BLaER1 (cell line): ENCODE measurements around the gene DNAH12.

Source experiments
- H3K27ac ChIP-seq: shearing (Covaris generic); formaldehyde crosslinking; 2 replicates; pipeline ENCODE4 v1.8.1; 2022
- H3K27me3 ChIP-seq: shearing (Covaris generic); formaldehyde crosslinking; 2 replicates; pipeline ENCODE4 v1.8.1; 2022
- H3K36me3 ChIP-seq: shearing (Covaris generic); formaldehyde crosslinking; 2 replicates; pipeline ENCODE4 v1.8.1; 2022
- H3K4me1 ChIP-seq: shearing (Covaris generic); formaldehyde crosslinking; 2 replicates; pipeline ENCODE4 v1.8.1; 2022
- H3K4me2 ChIP-seq: shearing (Covaris generic); formaldehyde crosslinking; 2 replicates; pipeline ENCODE4 v1.8.1; 2022
- H3K4me3 ChIP-seq: shearing (Covaris generic); formaldehyde crosslinking; 2 replicates; pipeline ENCODE4 v1.8.1; 2022
- H3K9ac ChIP-seq: shearing (Covaris generic); formaldehyde crosslinking; 2 replicates; pipeline ENCODE4 v1.8.1; 2022
- H3K9me3 ChIP-seq: shearing (Covaris generic); formaldehyde crosslinking; 2 replicates; pipeline ENCODE4 v1.8.1; 2022
- H4K20me1 ChIP-seq: shearing (Covaris generic); formaldehyde crosslinking; 2 replicates; pipeline ENCODE4 v1.8.1; 2022
- Cebpa-rat ChIP-seq: shearing (Covaris generic); IDR thresholded peaks from 2 replicates; pipeline ENCODE4 v1.8.1; 2022

Gene DNAH12

DNA sequence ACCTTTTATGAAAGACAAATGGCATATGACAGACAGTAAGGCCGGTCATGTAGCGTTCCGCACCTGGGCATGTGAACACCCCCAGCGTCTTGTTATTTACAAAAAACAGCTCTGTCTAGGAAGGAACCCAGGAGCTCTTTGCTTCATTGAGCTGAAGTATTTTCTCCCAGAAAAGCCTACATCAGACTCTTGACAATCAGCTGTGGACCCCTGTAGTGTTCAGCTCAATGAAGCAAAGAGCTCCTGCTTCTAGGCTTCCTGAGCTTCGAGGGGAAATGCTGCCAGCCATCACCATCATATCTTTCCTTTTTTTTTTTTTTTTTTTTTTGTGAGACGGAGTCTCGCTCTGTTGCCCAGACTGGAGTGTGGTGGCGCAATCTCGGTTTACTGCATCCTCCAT is 255.7 kb downstream of the DNAH12 start:
- peaks cover 9% of the 10 kb centered on the region for H3K9me3 ChIP-seq

GRCh38 chr3:57287205-57287604 is 256.9 kb downstream of the DNAH12 start:
- Histone ChIP-seq H4K20me1 (no peaks in the 10 kb centered on the region), H3K9ac (no peak overlapping the region), H3K36me3 (no peaks in the 10 kb centered on the region), H3K4me1 (peaks cover 17% of the 10 kb centered on the region), H3K27ac (no peak overlapping the region), H3K27me3 (no peaks in the 10 kb centered on the region), H3K4me3 (no peak overlapping the region), H3K4me2 (no peak overlapping the region), H3K9me3 (peaks cover 9% of the 10 kb centered on the region)
- no peak for TF ChIP-seq Cebpa-rat

More for the DNA sequence above, 255.7 kb downstream of the DNAH12 start:
- H3K4me1 ChIP-seq: peaks cover 17% of the 10 kb centered on the region
- H3K9ac ChIP-seq: no peak overlapping the region
- H3K27ac ChIP-seq: no peak overlapping the region
- H3K36me3 ChIP-seq: no peaks in the 10 kb centered on the region
- no peaks in the 10 kb centered on the region for H3K27me3 ChIP-seq
- no peaks in the 10 kb centered on the region for H4K20me1 ChIP-seq
- no peak for TF ChIP-seq Cebpa-rat
- peak overlapping the region; percentile 51 for H3K4me2 ChIP-seq
- no peak overlapping the region for H3K4me3 ChIP-seq

GRCh38 chr3:57283334-57283733 is 260.8 kb downstream of the DNAH12 start:
- H3K27ac ChIP-seq: no peak overlapping the region
- H4K20me1 ChIP-seq: no peaks in the 10 kb centered on the region
- H3K36me3 ChIP-seq: peaks cover 10% of the 10 kb centered on the region
- no peaks in the 10 kb centered on the region for H3K27me3 ChIP-seq
- no peak for TF ChIP-seq Cebpa-rat
- H3K4me2 ChIP-seq: no peak overlapping the region
- peaks cover 31% of the 10 kb centered on the region for H3K9me3 ChIP-seq
- H3K4me1 ChIP-seq: peaks cover 8% of the 10 kb centered on the region
- no peak overlapping the region for H3K4me3 ChIP-seq
- no peak overlapping the region for H3K9ac ChIP-seq

DNA sequence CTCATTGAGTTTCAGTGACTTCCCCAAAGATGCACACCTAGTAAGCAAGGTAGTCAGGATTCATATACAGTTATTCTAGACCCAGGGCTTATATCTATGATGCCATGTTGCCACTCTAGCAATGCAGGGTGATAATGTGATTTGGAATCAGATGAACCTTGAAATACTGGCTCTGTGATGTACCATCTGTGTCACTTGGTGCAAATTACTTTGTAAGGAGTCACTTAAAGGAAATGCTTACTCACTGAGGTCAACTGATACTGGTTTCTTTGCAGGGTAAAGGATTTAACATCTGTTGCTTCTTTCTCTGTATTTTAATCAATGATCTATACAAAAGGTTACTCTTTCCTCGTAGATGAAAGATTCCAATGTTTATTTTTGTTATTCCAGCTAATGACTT is 262.4 kb downstream of the DNAH12 start:
- Histone ChIP-seq H3K9me3 (peaks cover 32% of the 10 kb centered on the region), H3K27ac (no peak overlapping the region), H3K27me3 (no peaks in the 10 kb centered on the region), H3K4me2 (no peak overlapping the region), H3K9ac (no peak overlapping the region), H3K36me3 (peaks cover 12% of the 10 kb centered on the region), H3K4me1 (no peaks in the 10 kb centered on the region), H4K20me1 (no peaks in the 10 kb centered on the region), H3K4me3 (no peak overlapping the region)
- no peak for TF ChIP-seq Cebpa-rat

GRCh38 chr3:57279685-57280084 is 264.5 kb downstream of the DNAH12 start:
- H3K4me3 ChIP-seq: no peak overlapping the region
- H3K27me3 ChIP-seq: no peaks in the 10 kb centered on the region
- H3K4me1 ChIP-seq: no peaks in the 10 kb centered on the region
- no peak overlapping the region for H3K4me2 ChIP-seq
- no peaks in the 10 kb centered on the region for H4K20me1 ChIP-seq
- no peak for TF ChIP-seq Cebpa-rat
- no peak overlapping the region for H3K27ac ChIP-seq
- peaks cover 24% of the 10 kb centered on the region for H3K9me3 ChIP-seq
- H3K9ac ChIP-seq: no peak overlapping the region
- peaks cover 16% of the 10 kb centered on the region for H3K36me3 ChIP-seq

DNA sequence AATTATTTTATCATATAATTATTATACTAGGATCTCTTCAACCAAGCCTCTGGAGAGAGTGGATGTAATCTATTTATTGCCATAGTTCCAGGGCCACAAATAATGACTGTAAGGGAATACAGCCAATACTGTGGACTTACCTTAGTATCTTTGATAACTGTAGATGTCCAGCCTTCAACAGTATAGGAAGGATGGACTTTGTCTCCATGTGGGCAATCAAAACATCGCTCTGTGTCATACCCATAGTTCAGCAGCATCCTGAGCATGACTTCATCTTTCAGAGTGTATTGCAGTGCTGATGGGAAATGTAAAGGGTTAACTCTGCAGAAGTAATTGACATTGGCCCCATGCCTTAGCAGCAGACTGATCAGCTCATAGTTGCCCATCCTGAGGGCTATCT is 265.9 kb downstream of the DNAH12 start:
- Histone ChIP-seq H3K9me3 (peaks cover 24% of the 10 kb centered on the region), H3K36me3 (peaks cover 23% of the 10 kb centered on the region), H3K4me3 (no peak overlapping the region), H3K4me2 (no peak overlapping the region), H4K20me1 (no peaks in the 10 kb centered on the region), H3K27me3 (no peaks in the 10 kb centered on the region), H3K27ac (no peak overlapping the region), H3K9ac (no peak overlapping the region), H3K4me1 (no peaks in the 10 kb centered on the region)
- TF ChIP-seq Cebpa-rat: no peak

GRCh38 chr3:57275393-57275792 is 268.8 kb downstream of the DNAH12 start:
- H3K4me1 ChIP-seq: no peaks in the 10 kb centered on the region
- peaks cover 28% of the 10 kb centered on the region for H3K36me3 ChIP-seq
- no peaks in the 10 kb centered on the region for H4K20me1 ChIP-seq
- H3K9me3 ChIP-seq: peaks cover 22% of the 10 kb centered on the region
- TF ChIP-seq Cebpa-rat: no peak
- no peak overlapping the region for H3K27ac ChIP-seq
- no peak overlapping the region for H3K4me2 ChIP-seq
- H3K9ac ChIP-seq: no peak overlapping the region
- H3K4me3 ChIP-seq: no peak overlapping the region
- H3K27me3 ChIP-seq: no peaks in the 10 kb centered on the region

GRCh38 chr3:57274845-57275244 is 269.3 kb downstream of the DNAH12 start:
- Histone ChIP-seq H3K9me3 (peaks cover 17% of the 10 kb centered on the region), H3K4me1 (no peaks in the 10 kb centered on the region), H3K36me3 (peaks cover 33% of the 10 kb centered on the region), H3K4me3 (no peak overlapping the region), H3K27ac (no peak overlapping the region), H4K20me1 (no peaks in the 10 kb centered on the region), H3K4me2 (no peak overlapping the region), H3K9ac (no peak overlapping the region), H3K27me3 (no peaks in the 10 kb centered on the region)
- TF ChIP-seq Cebpa-rat: no peak

DNA sequence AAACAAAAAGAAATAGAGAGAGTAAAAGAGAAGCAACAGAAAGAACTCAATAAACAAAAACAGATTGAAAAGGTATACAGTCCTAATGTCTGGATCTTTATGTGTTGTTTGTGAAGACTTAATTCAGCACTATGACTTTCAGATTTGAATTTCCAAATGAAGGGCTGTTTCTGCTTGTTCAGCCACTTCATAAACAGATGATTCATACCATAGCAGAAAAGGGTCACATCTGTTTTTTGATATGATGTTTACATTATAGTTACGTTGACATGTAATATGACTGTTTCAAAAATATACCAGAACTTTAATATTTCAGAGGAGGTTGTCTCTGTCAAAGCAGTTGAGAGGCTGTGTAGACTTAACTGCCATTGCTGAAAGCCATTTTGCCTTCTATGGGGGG is 275.7 kb downstream of the DNAH12 start:
- TF ChIP-seq Cebpa-rat: no peak
- Histone ChIP-seq H3K36me3 (peaks cover 69% of the 10 kb centered on the region), H3K4me1 (no peaks in the 10 kb centered on the region)

DNA sequence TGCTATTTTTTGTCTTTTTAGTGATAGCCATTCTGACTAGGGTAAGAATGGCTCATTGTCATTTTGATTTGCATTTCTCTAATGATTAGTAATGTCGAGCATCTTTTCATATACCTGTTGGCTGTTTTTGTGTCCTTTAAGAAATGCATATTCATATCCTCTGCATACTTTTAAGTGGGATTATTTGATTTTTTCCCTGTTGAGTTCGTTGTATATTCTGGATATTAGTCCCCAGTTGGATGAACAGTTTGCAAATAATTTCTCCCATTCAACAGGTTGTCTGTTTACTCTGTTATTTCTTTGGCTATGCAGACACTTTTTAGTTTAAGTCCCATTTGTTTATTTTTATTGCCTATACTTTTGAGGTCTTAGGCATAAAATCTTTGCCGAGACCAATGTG is 282.2 kb downstream of the DNAH12 start:
- H3K27me3 ChIP-seq: no peaks in the 10 kb centered on the region
- H3K4me1 ChIP-seq: no peaks in the 10 kb centered on the region
- no peak overlapping the region for H3K27ac ChIP-seq
- no peak overlapping the region for H3K9ac ChIP-seq
- TF ChIP-seq Cebpa-rat: no peak
- H3K4me2 ChIP-seq: no peak overlapping the region
- no peak overlapping the region for H3K4me3 ChIP-seq
- H3K9me3 ChIP-seq: peaks cover 29% of the 10 kb centered on the region
- peaks cover 93% of the 10 kb centered on the region for H3K36me3 ChIP-seq
- no peaks in the 10 kb centered on the region for H4K20me1 ChIP-seq

More for the DNA sequence above, 275.7 kb downstream of the DNAH12 start:
- Histone ChIP-seq H3K4me3 (no peak overlapping the region), H3K9me3 (peaks cover 19% of the 10 kb centered on the region), H3K9ac (no peak overlapping the region), H4K20me1 (no peaks in the 10 kb centered on the region), H3K4me2 (no peak overlapping the region), H3K27me3 (no peaks in the 10 kb centered on the region), H3K27ac (no peak overlapping the region)

DNA sequence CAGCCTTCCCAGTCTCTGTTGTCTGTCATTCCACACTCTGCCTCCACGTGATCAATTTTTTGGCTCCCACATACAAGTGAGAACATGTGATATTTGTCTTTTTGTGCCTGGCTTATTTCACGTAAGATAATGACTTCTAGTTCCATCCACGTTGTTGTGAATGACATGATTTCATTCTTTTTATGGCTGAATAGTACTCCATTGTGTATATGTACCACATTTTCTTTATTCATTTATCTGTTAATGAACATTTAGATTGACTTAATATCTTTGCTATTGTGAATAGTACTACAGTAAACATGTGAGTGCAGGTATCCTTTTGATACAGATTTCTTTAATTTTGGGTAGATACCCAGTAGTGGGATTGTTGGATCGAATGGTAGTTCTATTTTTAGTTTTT is 283.0 kb downstream of the DNAH12 start:
- Histone ChIP-seq H3K4me1 (no peaks in the 10 kb centered on the region), H3K36me3 (peaks cover 90% of the 10 kb centered on the region)

More for the DNA sequence above, 283.0 kb downstream of the DNAH12 start:
- no peak for TF ChIP-seq Cebpa-rat
- no peak overlapping the region for H3K27ac ChIP-seq
- no peak overlapping the region for H3K9ac ChIP-seq
- H4K20me1 ChIP-seq: no peaks in the 10 kb centered on the region
- no peak overlapping the region for H3K4me3 ChIP-seq
- H3K9me3 ChIP-seq: peaks cover 29% of the 10 kb centered on the region
- no peak overlapping the region for H3K4me2 ChIP-seq
- no peaks in the 10 kb centered on the region for H3K27me3 ChIP-seq
